Ovary (tissue), 3 donors: ENCODE measurements around the gene ANKRD2.

Experiments
- POLR2A ChIP-seq: fragments of 450-650 bp; IDR thresholded peaks from one replicate; pipeline ENCODE4 v1.6.1; 2017; ENCODE audit warnings: antibody characterized with exemption, mild to moderate bottlenecking, moderate library complexity
- TF ChIP-seq, protein P1 (sequence below), 3 donors: fragments of 450-650 bp in 2 of 3; fragments of 200-600 bp in 1 of 3; IDR thresholded peaks; one replicate each; pipeline versions ENCODE4 v1.5.1 to v1.8.0; 2016 to 2022; ENCODE audit warnings: antibody characterized with exemption in 3 of 3, mild to moderate bottlenecking in 1 of 3
- donor health status: DM: no; HTN: no; CAD: no.

DNA sequence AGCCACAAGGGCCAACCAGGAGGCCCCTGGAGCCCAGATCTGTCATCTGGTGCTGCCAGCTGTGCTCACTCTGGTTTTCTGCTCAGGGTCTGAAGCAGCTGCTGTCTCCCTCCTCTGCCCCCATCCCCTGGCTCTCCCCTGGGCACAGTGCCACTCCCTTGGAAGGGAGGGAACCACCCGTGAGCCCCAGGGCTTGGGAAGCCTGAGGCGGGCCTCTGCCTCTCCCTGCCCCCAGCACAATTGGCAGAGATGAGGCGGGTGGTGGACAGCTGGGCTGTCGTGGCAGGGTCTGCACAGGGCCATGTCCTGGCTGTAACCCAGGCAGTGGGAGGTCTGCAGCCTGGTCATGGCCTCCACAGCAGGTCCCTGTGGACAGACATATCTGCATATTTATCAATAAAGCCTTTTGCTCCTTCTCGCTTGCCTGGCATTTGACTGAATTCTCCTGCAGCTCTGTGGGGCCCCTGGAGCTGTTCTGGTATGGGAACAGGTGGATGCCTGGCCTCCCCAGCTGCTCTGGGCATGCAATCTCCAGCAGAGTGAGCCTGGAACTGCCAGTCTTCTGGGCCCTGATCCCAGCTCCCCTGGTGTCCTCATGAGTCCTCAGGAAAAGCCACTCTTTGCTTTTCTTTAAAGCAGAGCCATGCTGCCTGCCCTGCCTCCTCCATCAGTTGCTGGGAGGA lies 1.6 kb upstream of the ANKRD2 start:
- no peak for TF ChIP-seq POLR2A
- TF ChIP-seq, protein P1, sequence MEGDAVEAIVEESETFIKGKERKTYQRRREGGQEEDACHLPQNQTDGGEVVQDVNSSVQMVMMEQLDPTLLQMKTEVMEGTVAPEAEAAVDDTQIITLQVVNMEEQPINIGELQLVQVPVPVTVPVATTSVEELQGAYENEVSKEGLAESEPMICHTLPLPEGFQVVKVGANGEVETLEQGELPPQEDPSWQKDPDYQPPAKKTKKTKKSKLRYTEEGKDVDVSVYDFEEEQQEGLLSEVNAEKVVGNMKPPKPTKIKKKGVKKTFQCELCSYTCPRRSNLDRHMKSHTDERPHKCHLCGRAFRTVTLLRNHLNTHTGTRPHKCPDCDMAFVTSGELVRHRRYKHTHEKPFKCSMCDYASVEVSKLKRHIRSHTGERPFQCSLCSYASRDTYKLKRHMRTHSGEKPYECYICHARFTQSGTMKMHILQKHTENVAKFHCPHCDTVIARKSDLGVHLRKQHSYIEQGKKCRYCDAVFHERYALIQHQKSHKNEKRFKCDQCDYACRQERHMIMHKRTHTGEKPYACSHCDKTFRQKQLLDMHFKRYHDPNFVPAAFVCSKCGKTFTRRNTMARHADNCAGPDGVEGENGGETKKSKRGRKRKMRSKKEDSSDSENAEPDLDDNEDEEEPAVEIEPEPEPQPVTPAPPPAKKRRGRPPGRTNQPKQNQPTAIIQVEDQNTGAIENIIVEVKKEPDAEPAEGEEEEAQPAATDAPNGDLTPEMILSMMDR (IDR thresholded peaks at IDR 0.05), result no peak
